Measurements from ENCODE around the gene INAFM2. TPM values are rescaled to one million over a fixed set of nuclear protein-coding genes. Genes with fewer than 3 reads are reported as not detected.

INAFM2 gene
- total and polyA plus RNA-seq, 11 donors, result 27.9 to 92.7 (median 36.1) TPM

DNA sequence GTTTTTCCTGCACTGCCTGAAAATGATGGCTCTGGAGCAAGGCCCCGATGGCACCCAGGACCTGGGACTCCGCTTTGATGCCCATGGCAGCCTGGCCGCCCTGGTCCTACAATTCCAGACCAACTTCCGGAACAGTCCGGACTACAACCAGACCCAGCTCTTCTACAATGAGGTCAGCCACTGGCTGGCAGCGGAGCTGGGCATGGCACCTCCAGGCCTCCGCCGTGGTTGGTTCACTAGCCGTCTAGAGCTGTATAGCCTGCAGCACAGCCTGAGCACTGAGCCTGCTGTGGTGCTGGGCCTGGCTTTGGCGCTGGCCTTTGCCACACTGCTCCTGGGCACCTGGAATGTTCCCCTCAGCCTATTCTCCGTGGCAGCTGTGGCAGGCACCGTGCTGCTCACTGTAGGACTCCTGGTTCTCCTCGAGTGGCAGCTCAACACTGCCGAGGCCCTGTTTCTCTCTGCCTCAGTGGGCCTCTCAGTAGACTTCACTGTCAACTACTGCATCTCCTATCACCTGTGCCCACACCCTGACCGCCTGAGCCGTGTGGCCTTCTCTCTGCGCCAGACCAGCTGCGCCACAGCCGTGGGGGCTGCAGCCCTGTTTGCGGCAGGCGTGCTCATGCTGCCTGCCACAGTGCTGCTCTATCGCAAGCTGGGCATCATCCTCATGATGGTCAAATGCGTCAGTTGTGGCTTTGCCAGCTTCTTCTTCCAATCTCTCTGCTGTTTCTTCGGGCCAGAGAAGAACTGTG is 45.4 kb downstream of the INAFM2 start:
- peak overlapping the region in 1 of 12 donors; percentile 69 for H3K27ac ChIP-seq
- 94 to 97% (median 96%) methylated on average over 21 to 24 of the region's 24 CpGs for WGBS, 4 donors
- TF ChIP-seq, protein P1, sequence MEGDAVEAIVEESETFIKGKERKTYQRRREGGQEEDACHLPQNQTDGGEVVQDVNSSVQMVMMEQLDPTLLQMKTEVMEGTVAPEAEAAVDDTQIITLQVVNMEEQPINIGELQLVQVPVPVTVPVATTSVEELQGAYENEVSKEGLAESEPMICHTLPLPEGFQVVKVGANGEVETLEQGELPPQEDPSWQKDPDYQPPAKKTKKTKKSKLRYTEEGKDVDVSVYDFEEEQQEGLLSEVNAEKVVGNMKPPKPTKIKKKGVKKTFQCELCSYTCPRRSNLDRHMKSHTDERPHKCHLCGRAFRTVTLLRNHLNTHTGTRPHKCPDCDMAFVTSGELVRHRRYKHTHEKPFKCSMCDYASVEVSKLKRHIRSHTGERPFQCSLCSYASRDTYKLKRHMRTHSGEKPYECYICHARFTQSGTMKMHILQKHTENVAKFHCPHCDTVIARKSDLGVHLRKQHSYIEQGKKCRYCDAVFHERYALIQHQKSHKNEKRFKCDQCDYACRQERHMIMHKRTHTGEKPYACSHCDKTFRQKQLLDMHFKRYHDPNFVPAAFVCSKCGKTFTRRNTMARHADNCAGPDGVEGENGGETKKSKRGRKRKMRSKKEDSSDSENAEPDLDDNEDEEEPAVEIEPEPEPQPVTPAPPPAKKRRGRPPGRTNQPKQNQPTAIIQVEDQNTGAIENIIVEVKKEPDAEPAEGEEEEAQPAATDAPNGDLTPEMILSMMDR (IDR thresholded peaks at IDR 0.05), result no peak
- no peak for TF ChIP-seq POLR2A (IDR thresholded peaks at IDR 0.05)
- no peak overlapping the region for H3K4me3 ChIP-seq
- H3K27me3 ChIP-seq, result no peaks in the 10 kb centered on the region
- intact Hi-C loops (cut with DNase I), result loop anchor here in 8 of 10 donors (1.0 to 10.0 kb wide), 8 partner anchors 38 to 53 kb away; partner anchors contain the start of genes INAFM2 (in 4 of the 8) and IVD (in 1 of the 8)
- no peak for DNase-seq
- ATAC-seq, result no peak
- H3K36me3 ChIP-seq, result no peaks in the 10 kb centered on the region
- H3K4me1 ChIP-seq, result peaks cover 0 to 35% (median 20%) of the 10 kb centered on the region in 12 donors
- H3K9me3 ChIP-seq, result no peaks in the 10 kb centered on the region

DNA sequence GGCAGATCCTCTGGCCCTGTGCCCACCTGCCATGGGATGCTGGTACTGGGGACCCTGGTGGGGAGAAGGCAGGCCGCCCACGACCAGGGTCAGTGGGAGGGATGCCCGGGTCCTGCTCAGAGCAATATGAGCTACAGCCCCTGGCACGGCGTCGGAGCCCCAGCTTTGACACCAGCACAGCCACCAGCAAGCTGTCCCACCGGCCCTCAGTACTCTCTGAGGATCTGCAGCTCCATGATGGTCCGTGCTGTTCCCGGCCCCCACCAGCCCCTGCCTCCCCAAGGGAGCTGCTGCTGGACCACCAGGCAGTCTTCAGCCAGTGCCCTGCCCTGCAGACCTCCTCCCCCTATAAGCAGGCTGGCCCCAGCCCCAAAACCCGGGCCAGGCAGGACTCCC is 46.0 kb downstream of the INAFM2 start:
- TF ChIP-seq, protein P1 (IDR thresholded peaks at IDR 0.05), result no peak
- no peak for TF ChIP-seq POLR2A (IDR thresholded peaks at IDR 0.05)
- ATAC-seq (no peak), DNase-seq (no peak)
- Histone ChIP-seq H3K27ac (no peak overlapping the region), H3K36me3 (no peaks in the 10 kb centered on the region), H3K4me3 (no peak overlapping the region), H3K9me3 (no peaks in the 10 kb centered on the region), H3K4me1 (peaks cover 0 to 35% (median 20%) of the 10 kb centered on the region in 12 donors), H3K27me3 (no peaks in the 10 kb centered on the region)
- intact Hi-C loops (cut with DNase I), result loop anchor here in 8 of 10 donors (2.0 to 10.0 kb wide), 7 partner anchors 38 to 53 kb away; partner anchors contain the start of genes INAFM2 (in 4 of the 8) and IVD (in 1 of the 8)
- WGBS, 4 donors, result 90 to 98% (median 93%) methylated on average over 3 to 10 of the region's 10 CpGs

DNA sequence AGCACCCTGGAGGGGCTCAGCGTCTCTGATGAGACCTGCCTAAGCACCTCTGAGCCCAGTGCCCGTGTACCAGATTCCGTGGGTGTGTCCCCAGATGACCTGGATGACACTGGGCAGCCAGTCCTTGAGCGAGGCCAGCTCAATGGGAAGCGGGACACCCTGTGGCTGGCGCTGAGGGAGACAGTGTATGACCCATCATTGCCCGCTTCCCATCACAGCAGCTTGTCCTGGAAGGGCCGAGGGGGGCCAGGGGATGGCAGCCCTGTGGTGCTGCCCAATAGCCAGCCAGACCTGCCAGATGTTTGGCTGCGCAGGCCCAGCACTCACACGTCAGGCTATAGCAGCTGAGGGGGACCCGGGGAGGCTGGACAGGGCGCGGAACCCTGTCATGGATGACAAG is 46.5 kb downstream of the INAFM2 start:
- intact Hi-C loops (cut with DNase I), result loop anchor here in 8 of 10 donors (2.0 to 10.0 kb wide), 8 partner anchors 37 to 52 kb away; partner anchors contain the start of genes INAFM2 (in 4 of the 8) and IVD (in 1 of the 8)
- 74 to 87% (median 87%) methylated on average over 11 to 13 of the region's 13 CpGs; no CpG with 5 or more reads in 1 of the 4 donors for WGBS, 4 donors
- no peak for DNase-seq
- Histone ChIP-seq H3K4me3 (no peak overlapping the region), H3K36me3 (no peaks in the 10 kb centered on the region), H3K9me3 (no peaks in the 10 kb centered on the region), H3K27me3 (no peaks in the 10 kb centered on the region), H3K4me1 (peaks cover 0 to 33% (median 20%) of the 10 kb centered on the region in 12 donors), H3K27ac (no peak overlapping the region)
- TF ChIP-seq POLR2A (IDR thresholded peaks at IDR 0.05), result no peak
- TF ChIP-seq, protein P1 (IDR thresholded peaks at IDR 0.05), result no peak
- ATAC-seq, result no peak

GRCh38 chr15:40372981-40373380 is 49.5 kb downstream of the INAFM2 start:
- DNase-seq, result no peak

More at GRCh38 chr15:40372981-40373380, 49.5 kb downstream of the INAFM2 start:
- Histone ChIP-seq H3K4me3 (no peak overlapping the region), H3K4me1 (peaks cover 0 to 15% (median 4%) of the 10 kb centered on the region in 12 donors), H3K9me3 (no peaks in the 10 kb centered on the region), H3K27ac (no peak overlapping the region), H3K27me3 (no peaks in the 10 kb centered on the region), H3K36me3 (no peaks in the 10 kb centered on the region)
- intact Hi-C loops (cut with DNase I), result loop anchor here in 1 of 10 donors (5.0 kb wide), 1 partner anchor 44 kb away; no protein-coding TSS in a partner anchor
- TF ChIP-seq, protein P1 (IDR thresholded peaks at IDR 0.05), result no peak
- no peak for TF ChIP-seq POLR2A (IDR thresholded peaks at IDR 0.05)
- no peak for ATAC-seq
- 32 to 61% (median 39%) methylated on average over 2 of the region's 2 CpGs for WGBS, 4 donors

Data from heart left ventricle (tissue), 16 donors.